Activated CD4-positive, alpha-beta T cell treated with anti-CD3 and anti-CD28 coated beads, Interleukin-2, amount 50 U/mL, for 48 hours (primary cell): ENCODE measurements around the gene ZDHHC1.
"Not testable (repeated sequence)": the region's sequence is repeated elsewhere in the genome, so short reads cannot be mapped to it uniquely, and the experiment has no call there.

Source experiments
- DNase-seq, 2 experiments: peaks; one replicate each; pipeline ENCODE4 v3.0.0-alpha.2; 2020

Gene ZDHHC1

DNA sequence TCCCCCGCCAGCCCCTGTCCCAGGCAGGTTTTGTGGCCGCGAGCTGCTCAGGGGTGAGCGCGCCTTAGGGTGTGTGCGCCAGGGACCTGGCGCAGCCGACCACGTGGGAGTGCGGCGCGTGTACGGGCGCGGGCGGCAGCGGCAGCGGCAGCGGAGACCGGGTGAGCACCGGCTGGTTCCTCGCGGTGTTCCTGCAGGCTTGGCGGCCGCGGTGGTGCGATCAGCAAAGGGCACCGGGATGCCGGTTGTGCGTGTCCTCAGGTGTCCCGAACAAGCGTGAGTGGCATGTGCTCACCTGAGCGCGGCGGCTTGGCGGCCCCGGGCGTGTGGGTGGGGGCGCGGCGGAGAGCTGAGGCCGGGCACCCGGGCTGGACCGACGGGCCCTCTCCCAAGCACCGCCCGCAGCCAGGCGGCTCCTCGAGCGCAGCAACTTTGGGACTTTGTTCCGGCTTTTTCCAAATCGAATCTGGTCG, 14.3 kb upstream of the ZDHHC1 start:
- peak; percentile 33 to 36 for DNase-seq

DNA sequence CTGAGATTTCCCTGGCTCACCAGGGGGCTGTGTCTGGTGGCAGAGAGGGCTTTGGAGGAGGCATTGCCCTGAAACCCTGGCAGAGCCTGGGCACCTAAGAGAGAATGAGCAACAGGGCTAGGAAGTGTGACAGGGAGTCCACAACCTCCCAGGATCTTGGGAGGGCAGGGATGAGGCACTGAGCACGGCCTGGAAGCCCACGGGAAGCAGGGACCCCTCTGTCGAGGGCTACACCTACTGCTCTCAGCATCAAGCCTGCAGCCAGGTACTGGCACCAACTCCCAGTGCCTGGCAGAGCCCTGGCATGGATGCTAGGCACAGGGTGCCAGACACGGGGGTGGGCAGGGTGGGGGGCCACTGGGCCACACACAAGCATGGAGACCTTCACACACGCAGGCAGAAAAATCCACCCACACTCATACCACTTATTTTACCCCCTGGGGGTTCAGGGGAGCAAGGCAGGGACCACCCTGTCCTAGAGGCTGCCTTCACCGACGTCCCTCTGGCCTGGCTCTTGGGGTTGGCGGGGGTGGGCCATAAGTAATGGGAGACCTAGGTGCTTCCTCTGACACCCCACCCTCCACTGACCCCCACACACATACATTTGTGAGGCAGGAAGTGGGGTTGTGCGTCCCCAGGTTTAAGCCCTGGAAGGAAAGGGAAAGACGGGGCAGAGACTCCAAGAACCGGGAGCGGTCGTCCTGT, 13.7 kb upstream of the ZDHHC1 start:
- no peak for DNase-seq

- DNase-seq, result no peak
Measured at GRCh38 chr16:67429053-67429798, 12.9 kb upstream of the ZDHHC1 start.

DNA sequence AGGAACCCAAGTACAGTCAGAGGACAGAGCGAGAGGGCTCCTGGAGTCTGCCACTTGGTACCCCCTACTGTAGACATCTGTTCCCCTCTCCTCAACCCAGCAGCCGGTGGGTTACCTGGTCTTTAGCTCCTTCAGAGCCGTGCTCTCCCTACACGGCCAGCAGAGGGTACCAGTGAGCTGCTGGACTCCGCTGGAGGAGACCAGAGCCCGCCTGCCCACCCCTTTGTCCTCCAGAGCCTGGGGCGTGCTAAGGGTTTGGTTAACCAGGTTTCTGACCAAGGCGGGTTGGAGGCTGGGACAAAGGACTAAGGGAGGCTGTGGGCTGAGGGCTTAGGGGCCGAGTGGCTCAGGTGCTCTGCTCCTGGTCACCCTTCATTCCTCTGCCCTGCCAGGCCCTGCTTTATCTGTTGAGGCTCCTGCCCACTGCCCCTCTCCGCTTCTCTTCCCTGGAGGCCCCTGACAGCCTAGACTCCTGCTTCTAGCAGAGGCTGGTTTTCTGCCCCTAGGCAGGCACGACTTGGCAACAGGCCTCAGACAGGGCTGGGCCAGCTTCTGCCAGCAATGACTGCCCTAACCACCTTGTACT, 12.0 kb upstream of the ZDHHC1 start:
- peak; percentile 68 to 74 for DNase-seq

DNA sequence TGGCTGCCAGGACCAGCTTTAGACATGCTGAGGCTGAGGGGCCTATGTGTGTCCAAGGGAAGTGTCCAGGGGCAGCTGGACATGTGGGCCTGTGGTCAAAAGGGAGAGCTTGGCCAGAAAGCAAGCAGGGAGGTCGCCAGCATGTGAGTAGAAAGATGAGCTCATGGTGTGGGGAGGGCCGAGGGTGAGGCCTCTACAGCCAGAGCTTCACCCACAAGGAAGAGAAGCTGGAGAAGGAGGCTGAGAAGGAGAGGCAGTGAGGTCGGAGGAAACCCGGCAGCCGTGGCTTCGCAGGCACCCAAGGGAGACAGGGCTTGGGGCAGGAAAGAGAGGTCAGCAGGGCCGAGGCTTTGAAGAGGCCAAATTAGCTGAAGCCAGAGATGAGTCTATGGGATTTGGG, 10.7 kb upstream of the ZDHHC1 start:
- DNase-seq, result no peak

GRCh38 chr16:67426022-67426421, 9.7 kb upstream of the ZDHHC1 start:
- DNase-seq, result no peak

DNA sequence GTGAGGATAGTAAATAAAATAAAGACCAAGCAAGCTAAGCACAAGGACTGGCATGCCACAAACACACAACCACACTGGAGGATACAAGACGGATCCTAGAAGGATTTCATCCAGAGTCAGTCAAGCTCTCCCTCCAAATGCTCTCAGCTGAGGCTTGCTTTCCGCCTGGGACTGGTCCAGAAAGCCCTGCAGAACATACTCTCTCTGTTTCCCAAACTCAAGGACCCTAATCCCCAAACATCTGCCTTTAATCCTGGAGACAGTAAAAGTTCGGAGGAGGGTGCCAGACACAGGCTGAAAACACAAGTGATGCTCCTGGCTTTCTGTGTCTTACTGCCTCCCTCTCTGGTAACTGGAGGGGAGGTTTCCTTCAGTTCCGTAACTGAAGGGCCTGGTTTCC, 9.3 kb upstream of the ZDHHC1 start:
- DNase-seq, result no peak

GRCh38 chr16:67425061-67425460, 8.8 kb upstream of the ZDHHC1 start:
- no peak for DNase-seq

GRCh38 chr16:67424261-67424615, 8.0 kb upstream of the ZDHHC1 start:
- no peak for DNase-seq

DNA sequence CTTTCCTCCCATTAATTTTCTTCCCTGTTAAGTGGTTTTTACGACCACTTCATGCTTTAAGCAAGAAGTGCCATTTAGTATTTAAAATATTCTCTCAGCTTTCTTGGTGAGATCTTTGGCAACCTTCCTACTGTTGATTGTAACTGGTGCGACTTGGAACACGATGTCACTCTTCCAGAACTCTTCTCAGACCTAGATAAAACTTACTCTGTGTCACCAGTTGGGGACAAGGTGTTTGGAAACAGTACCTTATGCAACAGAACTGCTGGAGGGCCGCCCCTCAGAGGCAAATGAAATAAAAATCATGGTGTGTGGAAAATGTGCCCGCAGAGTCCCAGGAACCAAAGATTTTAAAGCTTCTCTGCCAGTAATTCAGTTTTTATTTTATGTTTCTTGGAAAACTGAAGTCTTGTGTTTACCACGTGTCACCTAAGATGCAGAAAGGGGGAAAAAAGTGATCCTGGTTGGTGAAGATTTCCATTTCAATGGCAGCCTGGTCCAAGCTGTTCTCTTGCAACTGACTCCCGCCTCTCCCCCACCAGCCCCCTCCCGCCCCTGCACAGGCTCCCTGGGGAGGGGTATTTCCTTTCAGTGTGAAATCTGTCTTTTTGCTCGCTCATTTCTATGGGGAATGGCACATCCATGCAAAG, 7.5 kb upstream of the ZDHHC1 start:
- no peak for DNase-seq

DNA sequence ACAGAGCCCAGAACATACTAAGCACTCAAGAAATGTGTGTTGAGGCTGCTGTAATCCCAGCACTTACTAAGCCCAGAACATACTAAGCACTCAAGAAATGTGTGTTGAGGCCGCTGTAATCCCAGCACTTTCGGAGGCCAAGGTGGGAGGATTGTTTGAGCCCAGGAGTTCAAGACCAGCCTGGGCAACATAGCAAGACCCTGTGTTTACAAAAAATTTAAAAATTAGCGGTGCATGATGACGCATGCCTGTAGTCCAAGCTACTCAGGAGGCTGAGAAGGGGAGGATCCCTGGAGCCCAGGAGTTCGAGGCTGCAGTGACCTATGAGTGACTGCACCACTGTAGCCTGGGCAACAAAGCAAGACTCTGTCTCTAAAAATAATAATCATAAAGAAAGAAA, 6.7 kb upstream of the ZDHHC1 start:
- DNase-seq, result no peak

DNA sequence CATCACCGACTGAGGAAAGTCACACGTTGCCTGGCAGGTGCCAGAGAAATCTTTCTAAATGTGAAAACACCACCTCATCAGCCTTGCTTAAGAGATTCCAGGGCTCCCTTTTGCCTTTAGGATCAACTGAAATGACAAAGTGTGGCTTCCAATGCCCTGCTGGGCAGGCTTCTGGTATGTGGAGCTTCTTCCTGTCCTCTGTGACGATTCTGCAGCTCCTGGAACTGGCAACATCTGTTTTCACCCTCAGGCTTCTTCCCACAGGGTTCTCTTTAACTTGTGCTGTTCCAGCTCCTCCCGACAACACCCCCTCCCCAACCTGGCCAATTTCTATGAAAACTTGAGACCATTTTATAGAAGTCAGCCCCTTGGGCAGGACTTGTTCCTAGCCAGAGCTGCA, 4.8 kb upstream of the ZDHHC1 start:
- DNase-seq, result no peak

DNA sequence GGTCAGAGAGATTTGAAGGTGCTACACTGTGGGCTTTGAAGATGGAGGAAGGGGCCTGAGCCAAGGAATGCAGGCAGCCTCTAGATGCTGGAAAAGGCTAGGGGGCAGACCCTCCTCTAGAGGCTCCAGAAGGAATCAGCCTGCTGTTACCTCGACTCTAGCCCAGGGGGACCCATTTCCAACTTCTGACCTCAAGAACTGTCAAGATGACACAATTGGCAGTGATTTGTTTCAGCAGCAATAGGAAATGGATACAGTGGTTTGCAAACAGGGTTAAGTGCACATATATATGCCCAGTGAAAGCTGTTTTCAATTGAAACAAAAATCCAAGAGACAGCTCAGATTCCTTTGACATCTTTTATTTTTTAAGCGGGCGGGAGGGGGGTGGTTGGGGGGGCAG, 3.7 kb upstream of the ZDHHC1 start:
- no peak for DNase-seq

- DNase-seq, result no peak
Measured at GRCh38 chr16:67419502-67419901, 3.2 kb upstream of the ZDHHC1 start.

DNA sequence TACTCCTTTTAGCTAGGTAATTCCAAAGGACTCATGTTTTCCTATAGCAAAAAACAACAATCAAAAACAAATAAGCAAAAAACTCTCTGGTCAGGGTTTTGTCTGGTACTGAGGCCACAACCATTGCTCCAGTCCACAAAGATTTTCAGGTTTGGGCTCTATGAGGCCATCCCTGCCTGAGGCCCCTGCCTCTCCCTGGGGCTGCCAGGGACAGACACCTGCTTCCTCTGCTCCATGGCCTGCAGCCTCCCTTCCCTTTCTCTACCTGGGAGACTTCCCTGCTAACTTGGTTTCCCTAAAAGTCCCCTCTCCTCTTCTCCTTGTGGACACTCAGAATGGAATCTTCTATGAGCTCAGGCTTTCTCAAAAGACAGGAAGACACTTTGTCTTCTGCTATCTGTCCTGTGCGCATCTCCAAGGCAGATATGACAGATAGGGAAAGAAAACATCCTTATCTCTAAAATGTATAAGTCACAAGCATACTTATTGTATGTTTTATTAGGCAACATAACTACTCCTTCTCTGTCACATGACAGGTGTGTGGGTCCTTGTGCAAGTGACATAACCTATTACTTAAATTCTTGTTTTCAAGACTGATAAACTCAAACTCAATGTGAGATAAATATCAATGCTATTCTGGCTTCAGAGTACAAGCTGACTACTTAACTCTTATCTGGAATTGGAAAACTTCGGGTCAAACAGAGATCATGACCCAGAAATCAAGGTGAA, 1.2 kb upstream of the ZDHHC1 start:
- DNase-seq, result no peak

DNA sequence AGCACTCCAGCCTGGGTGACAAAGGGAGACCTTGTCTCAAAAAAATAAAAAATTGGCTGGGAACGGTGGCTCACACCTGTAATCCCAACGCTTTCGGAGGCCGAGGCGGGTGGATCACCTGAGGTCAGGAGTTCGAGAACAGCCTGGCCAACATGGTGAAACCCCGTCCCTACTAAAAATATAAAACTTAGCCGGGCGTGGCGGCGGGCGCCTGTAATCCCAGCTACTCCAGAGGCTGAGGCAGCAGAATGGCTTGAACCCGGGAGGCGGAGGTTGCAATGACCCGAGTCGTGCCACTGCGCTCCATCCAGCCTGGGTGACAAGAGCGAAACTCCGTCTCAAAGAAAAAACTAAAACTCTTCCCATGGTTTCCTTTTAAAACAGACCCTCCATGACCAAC, 856 bp downstream of the ZDHHC1 start:
- DNase-seq, result not testable (repeated sequence)

- no peak for DNase-seq
Measured at GRCh38 chr16:67413978-67414911, 2.0 kb downstream of the ZDHHC1 start.

DNA sequence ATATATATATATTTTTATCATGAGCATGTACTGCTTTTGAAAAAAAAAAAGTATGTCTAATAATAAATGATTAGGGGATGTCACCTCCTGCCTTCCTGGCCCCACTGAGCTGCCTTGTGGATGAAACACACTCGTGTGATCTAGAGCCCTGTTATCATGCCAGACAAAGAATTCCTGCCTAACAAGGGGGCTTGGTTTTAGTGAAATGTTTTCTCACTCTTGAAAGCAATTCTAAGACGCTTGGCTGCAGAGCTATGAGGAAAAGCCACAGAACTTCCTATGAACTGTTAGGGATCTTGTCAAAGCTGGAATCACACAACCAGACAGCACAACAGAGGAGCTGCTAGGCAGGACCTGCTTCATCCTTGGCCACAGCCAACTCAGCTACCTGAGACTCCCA, 4.0 kb downstream of the ZDHHC1 start:
- no peak for DNase-seq

- DNase-seq, result no peak
Measured at GRCh38 chr16:67411339-67411738, 4.9 kb downstream of the ZDHHC1 start.

GRCh38 chr16:67409631-67410030, 6.6 kb downstream of the ZDHHC1 start:
- no peak for DNase-seq

DNA sequence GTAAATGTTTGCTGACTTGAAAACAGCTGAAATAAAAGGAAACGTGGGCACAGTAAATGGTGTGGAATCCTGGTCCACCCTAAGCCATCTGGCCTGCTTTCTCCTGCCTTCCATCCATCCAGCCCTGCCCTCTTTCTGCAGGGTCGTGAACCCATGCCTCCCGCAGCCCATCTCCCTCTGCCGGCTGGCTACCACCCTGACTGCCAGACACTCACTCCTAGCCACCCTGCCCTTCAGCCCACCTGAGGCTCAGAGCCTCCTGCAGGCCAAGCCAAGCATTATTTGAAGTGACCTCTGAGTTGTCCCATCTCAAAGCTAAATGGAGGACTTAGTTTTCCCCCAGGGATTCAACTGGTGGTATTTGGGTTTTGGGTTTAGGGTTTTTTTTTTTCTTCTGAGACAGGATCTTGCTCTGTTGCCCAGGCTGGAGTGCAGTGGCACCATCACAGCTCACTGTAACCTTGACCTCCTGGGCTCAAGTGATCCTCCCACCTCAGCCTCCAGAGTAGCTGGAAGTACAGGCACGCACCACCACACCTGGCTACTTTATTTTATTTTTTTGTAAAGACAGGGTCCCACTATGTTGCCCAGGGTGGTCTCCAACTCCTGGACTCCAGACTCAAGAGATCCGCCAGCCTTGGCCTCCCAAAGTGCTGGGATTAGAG, 8.4 kb downstream of the ZDHHC1 start:
- no peak for DNase-seq
